ENCODE measurements around the gene HNRNPR. TPM values are rescaled to one million over a fixed set of nuclear protein-coding genes. Genes with fewer than 3 reads are reported as not detected.
A peak's percentile ranks its signal among the peaks of the same experiment; 100 is the strongest.

Gene HNRNPR
- polyA plus RNA-seq, 3 donors = 58.5 to 112 (median 82.9) TPM

GRCh38 chr1:23368562-23369334, 24.7 kb upstream of the HNRNPR start:
- no peak for TF ChIP-seq CTCF (IDR thresholded peaks at IDR 0.05)
- peak overlapping the region; percentile 89 for H3K4me2 ChIP-seq (replicated peaks; ENCODE audit: extremely low read depth, low read length, poor library complexity, severe bottlenecking)
- Mint-ChIP-seq H3K27me3 (ENCODE audit: low read depth in 3 of 3) (peaks cover 0 to 3% (median 2%) of the 10 kb centered on the region in 3 donors), H3K4me3 (peak overlapping the region; percentile 92 to 96), H3K27ac (peak overlapping the region; percentile 86 to 97 (median 93)), H3K36me3 (peaks cover 20 to 26% of the 10 kb centered on the region in 2 donors), H3K4me1 (peaks cover 31% of the 10 kb centered on the region), H3K9me3 (peaks cover 5 to 16% (median 14%) of the 10 kb centered on the region in 7 donors)
- H3K4me1 ChIP-seq (ENCODE audit: control insufficient read depth in 1 of 2, insufficient read depth in 2 of 2, low read length in 2 of 2) = peaks cover 18 to 30% of the 10 kb centered on the region in 2 donors
- intact Hi-C loops (cut with micrococcal nuclease) = loop anchor here (1.0 to 10.0 kb wide), 3 partner anchors 24 to 1276 kb away; partner anchors contain the start of genes HNRNPR (in 2 of the 2) and SRRM1 (in 1 of the 2)
- H3K27me3 ChIP-seq (ENCODE audit: control insufficient read depth in 2 of 2, insufficient read depth in 2 of 2, low read length in 2 of 2) = no peaks in the 10 kb centered on the region
- peak overlapping the region; percentile 100 for H2AFZ ChIP-seq (ENCODE audit: insufficient read depth, low read depth, low read length, poor library complexity, severe bottlenecking)
- peaks cover 11 to 12% of the 10 kb centered on the region in 2 donors for H3K9me3 ChIP-seq (replicated peaks in 1 of 2; ENCODE audit: control insufficient read depth in 1 of 2, insufficient read depth in 1 of 2, low read length in 2 of 2)
- WGBS (ENCODE audit: insufficient coverage) = under 1% methylated on average over 58 of the region's 61 CpGs
- peak overlapping the region; percentile 83 to 88 for H3K27ac ChIP-seq (ENCODE audit: low read depth in 1 of 2, low read length in 2 of 2)
- H3K9ac ChIP-seq (ENCODE audit: insufficient read depth, low read length, poor library complexity, severe bottlenecking) = peak overlapping the region; percentile 87
- H3K36me3 ChIP-seq (replicated peaks in 1 of 2; ENCODE audit: control insufficient read depth in 1 of 2, insufficient read depth in 2 of 2, low read length in 2 of 2) = peaks cover 3 to 21% of the 10 kb centered on the region in 2 donors
- no peaks in the 10 kb centered on the region for H4K20me1 ChIP-seq (ENCODE audit: insufficient read depth, low read length)
- peaks cover 8% of the 10 kb centered on the region for H3K79me2 ChIP-seq (ENCODE audit: insufficient read depth, low read length)
- DNase-seq = peak; percentile 75 to 84 (median 77)
- H3K4me3 ChIP-seq (replicated peaks in 1 of 3; ENCODE audit: low read depth in 2 of 3, low read length in 3 of 3) = peak overlapping the region; percentile 86 to 100 (median 100)

- Mint-ChIP-seq H3K36me3 (peaks cover 21 to 34% of the 10 kb centered on the region in 2 donors), H3K4me1 (peaks cover 31% of the 10 kb centered on the region), H3K9me3 (peaks cover 11 to 24% (median 21%) of the 10 kb centered on the region in 7 donors), H3K27me3 (ENCODE audit: low read depth in 3 of 3) (peaks cover 0 to 3% (median 2%) of the 10 kb centered on the region in 3 donors), H3K4me3 (peak overlapping the region; percentile 92 to 96), H3K27ac (peak overlapping the region; percentile 91 to 97 (median 93))
- Histone ChIP-seq H3K27ac (ENCODE audit: low read depth in 1 of 2, low read length in 2 of 2) (peak overlapping the region; percentile 83 to 88), H4K20me1 (ENCODE audit: insufficient read depth, low read length) (no peaks in the 10 kb centered on the region), H3K4me2 (replicated peaks; ENCODE audit: extremely low read depth, low read length, poor library complexity, severe bottlenecking) (peak overlapping the region; percentile 89), H3K79me2 (ENCODE audit: insufficient read depth, low read length) (peaks cover 8% of the 10 kb centered on the region), H3K9ac (ENCODE audit: insufficient read depth, low read length, poor library complexity, severe bottlenecking) (peak overlapping the region; percentile 87), H3K4me1 (ENCODE audit: control insufficient read depth in 1 of 2, insufficient read depth in 2 of 2, low read length in 2 of 2) (peaks cover 18 to 30% of the 10 kb centered on the region in 2 donors), H3K27me3 (ENCODE audit: control insufficient read depth in 2 of 2, insufficient read depth in 2 of 2, low read length in 2 of 2) (no peaks in the 10 kb centered on the region), H3K4me3 (replicated peaks in 1 of 3; ENCODE audit: low read depth in 2 of 3, low read length in 3 of 3) (peak overlapping the region; percentile 86 to 100 (median 100)), H3K36me3 (replicated peaks in 1 of 2; ENCODE audit: control insufficient read depth in 1 of 2, insufficient read depth in 2 of 2, low read length in 2 of 2) (peaks cover 3 to 29% of the 10 kb centered on the region in 2 donors), H2AFZ (ENCODE audit: insufficient read depth, low read depth, low read length, poor library complexity, severe bottlenecking) (peak overlapping the region; percentile 100), H3K9me3 (replicated peaks in 1 of 2; ENCODE audit: control insufficient read depth in 1 of 2, insufficient read depth in 1 of 2, low read length in 2 of 2) (peaks cover 19% of the 10 kb centered on the region in 2 donors)
- no peak for TF ChIP-seq CTCF (IDR thresholded peaks at IDR 0.05)
- 3% methylated on average over 40 of the region's 41 CpGs for WGBS (ENCODE audit: insufficient coverage)
- intact Hi-C loops (cut with micrococcal nuclease) = loop anchor here (1.0 to 10.0 kb wide), 3 partner anchors 23 to 1277 kb away; partner anchors contain the start of genes HNRNPR (in 2 of the 2) and SRRM1 (in 1 of the 2)
- DNase-seq = peak; percentile 95 to 99 (median 97)
Observed at GRCh38 chr1:23367791-23368561, 23.9 kb upstream of the HNRNPR start.
